HepG2 (cell line): ENCODE measurements around the gene SMC6. TPM values are rescaled to one million over a fixed set of nuclear protein-coding genes. Genes with fewer than 3 reads are reported as not detected.

Source experiments
- ATAC-seq: fragments of 200-7000 bp; cut with Tn5 transposase; 3 replicates; pipeline ENCODE4 v1.9.1; 2020; ENCODE audit warnings: mild to moderate bottlenecking, moderate library complexity
- BruUV-seq: library from RNA; stranded (reverse); fragments of 400-500 nt; replicated peaks from 2 replicates; lab custom pipeline; 2021; lab: Mats Ljungman, UMichigan
- CTCF ChIA-PET: fragments of 300-600 bp; formaldehyde crosslinking; extraction: SDS; loops from one replicate; lab custom pipeline; 2021; ENCODE audit warnings: low total read pairs, inconsistent platforms, low intra/inter-chr PET ratio; lab: Yijun Ruan, JAX
- POLR2A ChIA-PET: fragments of 350-600 bp; sonication (Branson Sonifier 250); formaldehyde crosslinking; loops from one replicate; lab custom pipeline; 2020; ENCODE audit warnings: antibody characterized with exemption, inconsistent platforms; lab: Yijun Ruan, JAX
- DNase-seq: peaks from one replicate; pipeline ENCODE4 v3.0.0-alpha.2; 2015; ENCODE audit warnings: low spot score
- FAIRE-seq: peaks from 3 replicates; lab custom pipeline; 2011; peaks lifted over from hg19 to GRCh38; lab: Jason Lieb, UNC
- H2AFZ ChIP-seq: one replicate; pipeline ENCODE4 v1.6.1; 2011; ENCODE audit warnings: low read length, inconsistent platforms
- H3K27ac ChIP-seq: fragments of 300-600 bp; 3 replicates; pipeline ENCODE4 v1.8.0; 2011; ENCODE audit warnings: mixed run types, mild to moderate bottlenecking, mixed read lengths, low read length, inconsistent platforms; ENCODE audit not compliant: insufficient read depth; ENCODE audit errors: extremely low read length
- H3K27me3 ChIP-seq, 2 experiments: fragments of 200-600 bp in 1 of 2; 2 replicates in 1 of 2; 3 replicates in 1 of 2; pipeline versions ENCODE4 v1.6.0 to v1.8.0; 2011; ENCODE audit warnings: low read length in 2 of 2, mild to moderate bottlenecking in 2 of 2, moderate library complexity in 2 of 2, inconsistent platforms in 1 of 2; ENCODE audit not compliant: insufficient read depth in 2 of 2, control insufficient read depth in 1 of 2
- H3K36me3 ChIP-seq, 2 experiments: fragments of 200-600 bp in 1 of 2; replicated peaks in 1 of 2; 2 replicates in 1 of 2; 3 replicates in 1 of 2; pipeline versions ENCODE4 v1.5.1 to v1.8.0; 2011; ENCODE audit warnings: low read length in 2 of 2, inconsistent platforms in 1 of 2; ENCODE audit not compliant: insufficient read depth in 2 of 2, control insufficient read depth in 1 of 2
- H3K4me1 ChIP-seq: 2 replicates; pipeline ENCODE4 v1.5.1; 2012; ENCODE audit warnings: low read length, inconsistent platforms; ENCODE audit not compliant: insufficient read depth
- H3K4me2 ChIP-seq: 2 replicates; pipeline ENCODE4 v1.6.0; 2011; ENCODE audit warnings: low read depth, low read length, inconsistent platforms
- H3K4me3 ChIP-seq, 3 experiments: fragments of 200-600 bp in 1 of 3; sonication (generic), shearing (Covaris generic) in 1 of 3; replicated peaks in 1 of 3; 2 replicates each; pipeline ENCODE4 v1.5.1; 2011 to 2016; ENCODE audit warnings: low read length in 3 of 3, inconsistent platforms in 2 of 3, low read depth in 2 of 3, mild to moderate bottlenecking in 2 of 3, control low read depth in 1 of 3, mixed read lengths in 1 of 3; ENCODE audit not compliant: insufficient read depth in 1 of 3
- H3K79me2 ChIP-seq: one replicate; pipeline ENCODE4 v1.6.1; 2011; ENCODE audit warnings: low read length, inconsistent platforms; ENCODE audit not compliant: insufficient read depth
- H3K9ac ChIP-seq: 2 replicates; pipeline ENCODE4 v1.6.0; 2011; ENCODE audit warnings: mild to moderate bottlenecking, low read depth, low read length, inconsistent platforms; ENCODE audit not compliant: insufficient read depth
- H3K9me3 ChIP-seq: 2 replicates; pipeline ENCODE4 v1.5.1; 2012; ENCODE audit warnings: mild to moderate bottlenecking, low read length
- H4K20me1 ChIP-seq: 2 replicates; pipeline ENCODE4 v1.6.0; 2011; ENCODE audit warnings: inconsistent platforms, mild to moderate bottlenecking, low read length, moderate library complexity; ENCODE audit not compliant: insufficient read depth
- BCL6 ChIP-seq: IDR thresholded peaks from 2 replicates; pipeline ENCODE4 v1.6.1; 2016; ENCODE audit warnings: missing genetic modification reagents, missing compliant biosample characterization
- MBNL3 ChIP-seq: fragments of 250-450 bp; sonication (Bioruptor Pico); conservative IDR thresholded peaks from 2 replicates; pipeline ENCODE4 v1.8.0; 2022; ENCODE audit warnings: mild to moderate bottlenecking, inconsistent platforms
- ONECUT2 ChIP-seq: sonication (generic); formaldehyde crosslinking; IDR thresholded peaks from 2 replicates; pipeline ENCODE4 v1.4.0; 2020; ENCODE audit warnings: missing genetic modification reagents
- SMYD3 ChIP-seq: sonication (generic); formaldehyde crosslinking; IDR thresholded peaks from 2 replicates; pipeline ENCODE4 v1.8.1; 2023; ENCODE audit warnings: mild to moderate bottlenecking, missing genetic modification reagents
- TARDBP ChIP-seq: sonication (generic); formaldehyde crosslinking; IDR thresholded peaks from 2 replicates; pipeline ENCODE4 v1.8.0; 2022; ENCODE audit warnings: mild to moderate bottlenecking, missing genetic modification reagents
- TGIF2 ChIP-seq: IDR thresholded peaks from 2 replicates; pipeline ENCODE4 v1.6.1; 2016; ENCODE audit warnings: control low read depth, missing compliant biosample characterization
- WGBS: methylation state at CpG from one replicate; pipeline ENCODE4 v1.1.6; 2017; ENCODE audit warnings: low lambda C conversion rate; 5-methylcytosine and 5-hydroxymethylcytosine counted together
- in situ Hi-C: cut with HindIII; loops from 2 replicates; pipeline ENCODE4 v1.10.0; 2017; ENCODE audit warnings: low pct_unique_long_range_greater_than_20kb; ENCODE audit not compliant: extremely low pct_ligation_motif_present
- intact Hi-C: fragments of 100-400 bp; cut with micrococcal nuclease; formaldehyde crosslinking; loops from one replicate; pipeline ENCODE4 v1.10.0; 2022; ENCODE audit not compliant: unreplicated experiment
- polyA plus RNA-seq, 8 experiments: library from polyadenylated mRNA; depleted of rRNA in 3 of 8; stranded (reverse) in 7 of 8; unstranded in 1 of 8; fragments of >200 nt; fragmentation: Illumina TruSeq in 4 of 8; extraction: Trizol in 4 of 8; gene quantifications; 2 replicates each; pipeline versions ENCODE4 v1.2.1 to v1.2.3, GENCODE V29; 2011 to 2016; ENCODE audit warnings: low read depth in 4 of 8, missing spikeins in 1 of 8, mixed read lengths in 1 of 8; ENCODE audit not compliant: insufficient read depth in 1 of 8
- total RNA-seq, 5 experiments: library from RNA; depleted of rRNA; stranded (reverse); fragments of >200 nt; fragmentation: Illumina TruSeq; extraction: Trizol; gene quantifications; 2 replicates each; pipeline ENCODE4 v1.2.3, GENCODE V29; 2016; ENCODE audit warnings: low read depth in 1 of 5
- TF ChIP-seq, protein P1 (sequence below): IDR thresholded peaks from 2 replicates; pipeline ENCODE4 v1.6.1; 2016; ENCODE audit warnings: low read depth, missing genetic modification reagents, missing compliant biosample characterization
- TF ChIP-seq, protein P2 (sequence below): sonication (generic); formaldehyde crosslinking; IDR thresholded peaks from 2 replicates; pipeline ENCODE4 v1.8.0; 2022; ENCODE audit warnings: mild to moderate bottlenecking, missing genetic modification reagents; ENCODE audit not compliant: insufficient replicate concordance

The SMC6 gene
- total and polyA plus RNA-seq, 2 of the 13 experiments (the other 11 are each of a cell fraction or from before 2014, with no cell fraction given) = 18.9 to 55.3 TPM

DNA sequence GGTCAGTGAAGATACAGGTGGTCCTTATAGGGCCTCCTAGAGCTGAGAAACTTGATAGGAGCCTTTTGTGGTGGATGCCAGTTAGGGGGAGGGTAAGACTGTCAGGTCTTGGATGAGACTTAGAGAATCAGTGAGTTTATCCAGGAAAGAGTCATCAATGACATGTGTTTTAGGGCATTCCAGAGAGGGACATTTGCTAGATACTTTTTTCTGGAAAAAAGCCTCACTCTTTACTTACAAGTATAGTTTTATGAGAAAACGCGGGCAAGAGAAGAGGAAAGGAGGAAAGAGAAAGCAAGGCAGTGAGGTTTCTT is 38.2 kb upstream of the SMC6 start:
- H3K27me3 ChIP-seq = peaks cover 2 to 6% of the 10 kb centered on the region in 2 experiments; a peak in 4 of 5 replicates
- DNase-seq (no peak), ATAC-seq (no peak), FAIRE-seq (no peak)
- H4K20me1 ChIP-seq = no peaks in the 10 kb centered on the region
- WGBS = 42% methylated on average over 2 of the region's 2 CpGs
- no peak overlapping the region for H3K27ac ChIP-seq
- ChIA-PET CTCF (no interaction called here), POLR2A (interaction anchor here (1.3 kb wide), 1 partner anchor 11 kb away, joined by 4 read pairs; no protein-coding TSS in a partner anchor)
- in situ Hi-C loops = no loop called here
- no peak overlapping the region for H3K9ac ChIP-seq
- intact Hi-C loops = no loop called here
- no peak overlapping the region for H2AFZ ChIP-seq
- no peak overlapping the region for H3K4me3 ChIP-seq
- H3K4me2 ChIP-seq = no peak overlapping the region
- no peaks in the 10 kb centered on the region for H3K36me3 ChIP-seq
- H3K9me3 ChIP-seq = no peaks in the 10 kb centered on the region
- H3K4me1 ChIP-seq = no peaks in the 10 kb centered on the region
- BruUV-seq = no TSS peak
- no peaks in the 10 kb centered on the region for H3K79me2 ChIP-seq
- TF ChIP-seq TARDBP (CRISPR knock-in tag) (no peak), BCL6 (CRISPR knock-in tag) (no peak), ONECUT2 (CRISPR knock-in tag) (no peak), MBNL3 (CRISPR knock-in tag) (no peak), SMYD3 (CRISPR knock-in tag) (no peak), TGIF2 (CRISPR knock-in tag) (no peak)
- TF ChIP-seq, protein P1, sequence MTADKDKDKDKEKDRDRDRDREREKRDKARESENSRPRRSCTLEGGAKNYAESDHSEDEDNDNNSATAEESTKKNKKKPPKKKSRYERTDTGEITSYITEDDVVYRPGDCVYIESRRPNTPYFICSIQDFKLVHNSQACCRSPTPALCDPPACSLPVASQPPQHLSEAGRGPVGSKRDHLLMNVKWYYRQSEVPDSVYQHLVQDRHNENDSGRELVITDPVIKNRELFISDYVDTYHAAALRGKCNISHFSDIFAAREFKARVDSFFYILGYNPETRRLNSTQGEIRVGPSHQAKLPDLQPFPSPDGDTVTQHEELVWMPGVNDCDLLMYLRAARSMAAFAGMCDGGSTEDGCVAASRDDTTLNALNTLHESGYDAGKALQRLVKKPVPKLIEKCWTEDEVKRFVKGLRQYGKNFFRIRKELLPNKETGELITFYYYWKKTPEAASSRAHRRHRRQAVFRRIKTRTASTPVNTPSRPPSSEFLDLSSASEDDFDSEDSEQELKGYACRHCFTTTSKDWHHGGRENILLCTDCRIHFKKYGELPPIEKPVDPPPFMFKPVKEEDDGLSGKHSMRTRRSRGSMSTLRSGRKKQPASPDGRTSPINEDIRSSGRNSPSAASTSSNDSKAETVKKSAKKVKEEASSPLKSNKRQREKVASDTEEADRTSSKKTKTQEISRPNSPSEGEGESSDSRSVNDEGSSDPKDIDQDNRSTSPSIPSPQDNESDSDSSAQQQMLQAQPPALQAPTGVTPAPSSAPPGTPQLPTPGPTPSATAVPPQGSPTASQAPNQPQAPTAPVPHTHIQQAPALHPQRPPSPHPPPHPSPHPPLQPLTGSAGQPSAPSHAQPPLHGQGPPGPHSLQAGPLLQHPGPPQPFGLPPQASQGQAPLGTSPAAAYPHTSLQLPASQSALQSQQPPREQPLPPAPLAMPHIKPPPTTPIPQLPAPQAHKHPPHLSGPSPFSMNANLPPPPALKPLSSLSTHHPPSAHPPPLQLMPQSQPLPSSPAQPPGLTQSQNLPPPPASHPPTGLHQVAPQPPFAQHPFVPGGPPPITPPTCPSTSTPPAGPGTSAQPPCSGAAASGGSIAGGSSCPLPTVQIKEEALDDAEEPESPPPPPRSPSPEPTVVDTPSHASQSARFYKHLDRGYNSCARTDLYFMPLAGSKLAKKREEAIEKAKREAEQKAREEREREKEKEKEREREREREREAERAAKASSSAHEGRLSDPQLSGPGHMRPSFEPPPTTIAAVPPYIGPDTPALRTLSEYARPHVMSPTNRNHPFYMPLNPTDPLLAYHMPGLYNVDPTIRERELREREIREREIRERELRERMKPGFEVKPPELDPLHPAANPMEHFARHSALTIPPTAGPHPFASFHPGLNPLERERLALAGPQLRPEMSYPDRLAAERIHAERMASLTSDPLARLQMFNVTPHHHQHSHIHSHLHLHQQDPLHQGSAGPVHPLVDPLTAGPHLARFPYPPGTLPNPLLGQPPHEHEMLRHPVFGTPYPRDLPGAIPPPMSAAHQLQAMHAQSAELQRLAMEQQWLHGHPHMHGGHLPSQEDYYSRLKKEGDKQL (CRISPR knock-in tag) = no peak
- TF ChIP-seq, protein P2, sequence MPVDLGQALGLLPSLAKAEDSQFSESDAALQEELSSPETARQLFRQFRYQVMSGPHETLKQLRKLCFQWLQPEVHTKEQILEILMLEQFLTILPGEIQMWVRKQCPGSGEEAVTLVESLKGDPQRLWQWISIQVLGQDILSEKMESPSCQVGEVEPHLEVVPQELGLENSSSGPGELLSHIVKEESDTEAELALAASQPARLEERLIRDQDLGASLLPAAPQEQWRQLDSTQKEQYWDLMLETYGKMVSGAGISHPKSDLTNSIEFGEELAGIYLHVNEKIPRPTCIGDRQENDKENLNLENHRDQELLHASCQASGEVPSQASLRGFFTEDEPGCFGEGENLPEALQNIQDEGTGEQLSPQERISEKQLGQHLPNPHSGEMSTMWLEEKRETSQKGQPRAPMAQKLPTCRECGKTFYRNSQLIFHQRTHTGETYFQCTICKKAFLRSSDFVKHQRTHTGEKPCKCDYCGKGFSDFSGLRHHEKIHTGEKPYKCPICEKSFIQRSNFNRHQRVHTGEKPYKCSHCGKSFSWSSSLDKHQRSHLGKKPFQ (CRISPR knock-in tag) = no peak
